ENCODE results near the gene SKI.

The SKI gene

GRCh38 chr1:2193514-2194281 lies 34.4 kb upstream of the SKI start:
- FAIRE-seq (no peak), DNase-seq (ENCODE audit: insufficient read length, low spot score) (no peak)

GRCh38 chr1:2194319-2194897 lies 33.7 kb upstream of the SKI start, which contains the start of gene FAAP20:
Gene FAAP20, minus strand, starts transcription at chr1:2194772. Its CDS starts 23 bp downstream, at chr1:2194749.
- FAIRE-seq (no peak), DNase-seq (ENCODE audit: insufficient read length, low spot score) (peak; percentile 65)

GRCh38 chr1:2194898-2195673 lies 33.0 kb upstream of the SKI start:
- DNase-seq (ENCODE audit: insufficient read length, low spot score), result peak; percentile 87
- no peak for FAIRE-seq

GRCh38 chr1:2195785-2196184 lies 32.3 kb upstream of the SKI start:
- DNase-seq (ENCODE audit: insufficient read length, low spot score) (no peak), FAIRE-seq (no peak)

- no peak for FAIRE-seq
- no peak for DNase-seq (ENCODE audit: insufficient read length, low spot score)
These were observed 31.0 kb upstream of the SKI start for GRCh38 chr1:2196901-2197638.

- no peak for FAIRE-seq
These were observed 30.4 kb upstream of the SKI start for GRCh38 chr1:2197707-2198165.

GRCh38 chr1:2198571-2198970 lies 29.5 kb upstream of the SKI start:
- DNase-seq (ENCODE audit: insufficient read length, low spot score) (no peak), FAIRE-seq (no peak)

More at GRCh38 chr1:2197707-2198165, 30.4 kb upstream of the SKI start:
- DNase-seq (ENCODE audit: insufficient read length, low spot score), result no peak

- DNase-seq (ENCODE audit: insufficient read length, low spot score), result peak; percentile 31
These were observed 28.9 kb upstream of the SKI start for GRCh38 chr1:2199042-2199810.

GRCh38 chr1:2200308-2200943 lies 27.7 kb upstream of the SKI start:
- no peak for FAIRE-seq

More at GRCh38 chr1:2199042-2199810, 28.9 kb upstream of the SKI start:
- FAIRE-seq, result no peak

GRCh38 chr1:2201062-2201461 lies 27.1 kb upstream of the SKI start:
- no peak for DNase-seq (ENCODE audit: insufficient read length, low spot score)
- FAIRE-seq, result no peak

More at GRCh38 chr1:2200308-2200943, 27.7 kb upstream of the SKI start:
- no peak for DNase-seq (ENCODE audit: insufficient read length, low spot score)

GRCh38 chr1:2202008-2202575 lies 26.0 kb upstream of the SKI start:
- no peak for FAIRE-seq
- DNase-seq (ENCODE audit: insufficient read length, low spot score), result no peak

- no peak for FAIRE-seq
- no peak for DNase-seq (ENCODE audit: insufficient read length, low spot score)
These were observed 25.1 kb upstream of the SKI start for GRCh38 chr1:2202843-2203601.

- FAIRE-seq (no peak), DNase-seq (ENCODE audit: insufficient read length, low spot score) (no peak)
These were observed 24.3 kb upstream of the SKI start for GRCh38 chr1:2203671-2204414.

GRCh38 chr1:2204415-2205190 lies 23.5 kb upstream of the SKI start:
- FAIRE-seq (no peak), DNase-seq (ENCODE audit: insufficient read length, low spot score) (peak; percentile 80)

GRCh38 chr1:2205191-2205952 lies 22.7 kb upstream of the SKI start:
- peak; percentile 70 for DNase-seq (ENCODE audit: insufficient read length, low spot score)
- FAIRE-seq, result no peak

GRCh38 chr1:2206813-2207487 lies 21.2 kb upstream of the SKI start:
- FAIRE-seq (no peak), DNase-seq (ENCODE audit: insufficient read length, low spot score) (no peak)
